GM12878 (cell line): ENCODE results near the gene EPDR1. TPM values are rescaled to one million over a fixed set of nuclear protein-coding genes. Genes with fewer than 3 reads are reported as not detected.

ENCODE experiments used
- ATAC-seq: fragments of 200-7000 bp; cut with Tn5 transposase; 3 replicates; pipeline ENCODE4 v1.9.1; 2020; ENCODE audit warnings: mild to moderate bottlenecking, moderate library complexity
- BruUV-seq: library from RNA; stranded (reverse); fragments of 400-500 nt; replicated peaks from 2 replicates; lab custom pipeline; 2021; lab: Mats Ljungman, UMichigan
- CTCF ChIA-PET: fragments of 300-600 bp; sonication (Branson Sonifier 250); formaldehyde crosslinking; extraction: SDS; loops from one replicate; lab custom pipeline; 2021; ENCODE audit warnings: inconsistent platforms; lab: Yijun Ruan, JAX
- POLR2A ChIA-PET: fragments of 350-600 bp; formaldehyde crosslinking; extraction: SDS; loops from one replicate; lab custom pipeline; 2021; ENCODE audit warnings: inconsistent platforms; lab: Charles Lee
- RAD21 ChIA-PET: fragments of 300-600 bp; sonication (Branson Sonifier 250); formaldehyde crosslinking; loops from one replicate; lab custom pipeline; 2023; ENCODE audit warnings: antibody characterized with exemption; ENCODE audit not compliant: unreplicated experiment; lab: Charles Lee
- SMC1A ChIA-PET: fragments of 300-600 bp; sonication (Branson Sonifier 250); formaldehyde crosslinking; loops from one replicate; lab custom pipeline; 2023; ENCODE audit not compliant: unreplicated experiment, uncharacterized antibody; lab: Charles Lee
- DNase-seq: peaks from one replicate; pipeline ENCODE4 v3.0.0-alpha.2; 2011; ENCODE audit warnings: low read depth, low spot score
- FAIRE-seq: peaks from 3 replicates; lab custom pipeline; 2011; peaks lifted over from hg19 to GRCh38; lab: Jason Lieb, UNC
- H2AFZ ChIP-seq: 2 replicates; pipeline ENCODE4 v1.6.0; 2011; ENCODE audit warnings: low read depth, low read length, control low read depth; ENCODE audit not compliant: control insufficient read depth
- H3K27ac ChIP-seq: 2 replicates; pipeline ENCODE4 v1.5.1; 2011; ENCODE audit warnings: control low read depth; ENCODE audit not compliant: control insufficient read depth, insufficient read depth
- H3K27me3 ChIP-seq, 2 experiments: replicated peaks in 1 of 2; 2 replicates each; pipeline versions ENCODE4 v1.6.0 to v1.6.1; 2011; ENCODE audit warnings: low read length in 1 of 2; ENCODE audit not compliant: control insufficient read depth in 2 of 2, insufficient read depth in 2 of 2
- H3K36me3 ChIP-seq, 2 experiments: 2 replicates each; pipeline ENCODE4 v1.5.1; 2011; ENCODE audit warnings: low read length in 1 of 2; ENCODE audit not compliant: control insufficient read depth in 2 of 2, insufficient read depth in 2 of 2
- H3K4me1 ChIP-seq: 2 replicates; pipeline ENCODE4 v1.6.1; 2011; ENCODE audit warnings: mild to moderate bottlenecking, low read length, moderate library complexity, mixed read lengths; ENCODE audit not compliant: control insufficient read depth, insufficient read depth
- H3K4me2 ChIP-seq: 2 replicates; pipeline ENCODE4 v1.6.0; 2011; ENCODE audit warnings: control low read depth; ENCODE audit not compliant: control insufficient read depth, insufficient read depth
- H3K4me3 ChIP-seq: fragments of 200-600 bp; sonication (generic); 2 replicates; pipeline ENCODE4 v1.5.1; 2016
- H3K79me2 ChIP-seq: 2 replicates; pipeline ENCODE4 v1.6.0; 2011; ENCODE audit warnings: low read length; ENCODE audit not compliant: control insufficient read depth, insufficient read depth
- H3K9ac ChIP-seq: 2 replicates; pipeline ENCODE4 v1.8.0; 2011; ENCODE audit warnings: low read length, control low read depth, mixed read lengths; ENCODE audit not compliant: control insufficient read depth, insufficient read depth
- H3K9me3 ChIP-seq: replicated peaks from 3 replicates; pipeline ENCODE4 v1.5.1; 2011; ENCODE audit warnings: mild to moderate bottlenecking, low read length; ENCODE audit not compliant: control insufficient read depth, insufficient read depth
- H4K20me1 ChIP-seq: 2 replicates; pipeline ENCODE4 v1.6.0; 2011; ENCODE audit not compliant: control insufficient read depth, insufficient read depth
- ATF7 ChIP-seq: fragments of 450-650 bp; IDR thresholded peaks from 2 replicates; pipeline ENCODE4 v1.6.1; 2016; ENCODE audit warnings: low read depth, mild to moderate bottlenecking
- CHD1 ChIP-seq: IDR thresholded peaks from 2 replicates; pipeline ENCODE4 v1.6.1; 2012; ENCODE audit warnings: low read depth, low read length, improper control_type of control experiment
- EED ChIP-seq: sonication (generic); IDR thresholded peaks from 2 replicates; pipeline ENCODE4 v1.6.1; 2016; ENCODE audit warnings: antibody characterized with exemption, low read depth
- HDGF ChIP-seq: fragments of 450-650 bp; IDR thresholded peaks from 2 replicates; pipeline ENCODE4 v1.6.1; 2016; ENCODE audit warnings: antibody characterized with exemption
- IKZF2 ChIP-seq, 2 experiments: fragments of 450-650 bp; IDR thresholded peaks; 2 replicates each; pipeline ENCODE4 v1.6.1; 2017; ENCODE audit warnings: mild to moderate bottlenecking in 2 of 2, moderate library complexity in 2 of 2
- JUND ChIP-seq: IDR thresholded peaks from 2 replicates; pipeline ENCODE4 v1.6.1; 2012; ENCODE audit warnings: low read depth, mild to moderate bottlenecking, low read length, improper control_type of control experiment, moderate library complexity
- RAD21 ChIP-seq: IDR thresholded peaks from 2 replicates; pipeline ENCODE4 v1.6.1; 2011; ENCODE audit warnings: mild to moderate bottlenecking, low read depth, low read length, moderate library complexity; ENCODE audit not compliant: insufficient read depth
- WGBS: methylation state at CpG from one replicate; pipeline ENCODE4 v1.1.6; 2016; ENCODE audit warnings: low lambda C conversion rate; ENCODE audit not compliant: insufficient replicate concordance, insufficient coverage; ENCODE audit errors: missing lambda C conversion rate; 5-methylcytosine and 5-hydroxymethylcytosine counted together
- in situ Hi-C: fragments of 300-500 bp; cut with MboI; formaldehyde crosslinking; loops from 9 replicates; pipeline ENCODE4 v1.14.3; 2018; ENCODE audit warnings: mixed read lengths
- intact Hi-C: fragments of 100-400 bp; cut with micrococcal nuclease; formaldehyde crosslinking; loops from one replicate; pipeline ENCODE4 v1.14.2; 2022; ENCODE audit not compliant: unreplicated experiment
- polyA plus RNA-seq, 11 experiments: library from polyadenylated mRNA; depleted of rRNA in 4 of 11; unstranded in 6 of 11; stranded (reverse) in 5 of 11; fragments of >200 nt; fragmentation: Nextera tagmentation in 4 of 11; fragmentation: Illumina TruSeq in 1 of 11; extraction: Ambion mirVana in 4 of 11; extraction: Trizol in 1 of 11; gene quantifications; 1 replicate in 1 of 11; 2 replicates in 10 of 11; pipeline versions ENCODE4 v1.2.1 to v1.2.3, GENCODE V29; 2011 to 2016; ENCODE audit warnings: inconsistent platforms in 2 of 11, missing spikeins in 2 of 11, low read depth in 1 of 11
- total RNA-seq, 4 experiments: library from RNA; depleted of rRNA in 3 of 4; stranded (reverse); fragments of >200 nt in 3 of 4; fragmentation: Illumina TruSeq in 1 of 4; extraction: Trizol in 1 of 4; gene quantifications; 2 replicates each; pipeline versions ENCODE4 v1.2.1 to v1.2.3, GENCODE V29; 2013 to 2021
- TF ChIP-seq, protein P1 (sequence below): fragments of 450-650 bp; IDR thresholded peaks from 2 replicates; pipeline ENCODE4 v1.6.1; 2017; ENCODE audit warnings: mild to moderate bottlenecking
- TF ChIP-seq, protein P2 (sequence below): fragments of 450-650 bp; IDR thresholded peaks from 2 replicates; pipeline ENCODE4 v1.6.1; 2016; ENCODE audit warnings: mild to moderate bottlenecking
- TF ChIP-seq, protein P3 (sequence below): fragments of 450-650 bp; formaldehyde crosslinking; IDR thresholded peaks from 2 replicates; pipeline ENCODE4 v1.4.0; 2020; ENCODE audit warnings: mild to moderate bottlenecking, moderate library complexity
- TF ChIP-seq, protein P4 (sequence below): IDR thresholded peaks from 2 replicates; pipeline ENCODE4 v1.6.1; 2011; ENCODE audit warnings: low read depth, mild to moderate bottlenecking, low read length, moderate library complexity, borderline replicate concordance; ENCODE audit errors: extremely low read depth

EPDR1 gene
- total and polyA plus RNA-seq, 10 of the 15 experiments (the other 5 are each of a cell fraction or from before 2014, with no cell fraction given): 1.2 to 18.8 (median 4.7) TPM

DNA sequence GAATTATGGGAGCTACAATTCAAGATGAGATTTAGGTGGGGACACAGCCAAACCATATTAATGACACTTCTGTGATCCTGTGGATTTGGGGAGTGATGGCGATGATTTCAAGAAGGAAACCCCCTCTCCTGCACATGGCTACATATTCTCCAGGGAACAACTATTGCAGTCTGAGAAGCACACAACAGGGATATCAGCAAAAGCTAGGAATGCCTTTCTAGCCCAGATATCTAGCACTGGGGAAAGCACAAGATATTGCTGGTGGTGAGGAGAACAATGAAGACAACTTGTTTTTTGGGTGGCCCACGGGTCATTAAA, 24.3 kb downstream of the EPDR1 start (continued):
- TF ChIP-seq IKZF2 (IDR thresholded peaks at IDR 0.05): peak in 1 of 2 experiments; percentile 14; a peak in 1 of 4 replicates
- 0 out of 2 replicates have a peak, but pooled peaks have one; percentile 5 for TF ChIP-seq HDGF

DNA sequence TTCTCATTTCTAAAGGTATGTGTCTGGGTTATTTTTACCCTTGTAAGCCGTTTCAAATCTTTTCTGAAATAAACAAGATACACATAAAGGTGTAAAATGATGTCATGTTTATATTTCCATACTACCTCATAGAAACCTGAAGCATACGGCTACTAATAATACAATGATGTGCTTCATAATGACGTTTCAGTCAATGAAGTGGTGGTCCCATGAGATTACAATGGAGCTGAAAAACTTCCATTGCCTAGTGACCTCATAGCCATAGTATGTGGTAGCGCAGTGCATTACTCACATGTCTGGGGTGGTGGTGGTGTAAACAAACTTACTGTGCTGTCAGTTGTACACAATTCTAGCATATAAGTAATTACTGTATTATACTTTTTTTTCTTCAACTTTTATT, 24.9 kb downstream of the EPDR1 start:
- TF ChIP-seq, protein P1, sequence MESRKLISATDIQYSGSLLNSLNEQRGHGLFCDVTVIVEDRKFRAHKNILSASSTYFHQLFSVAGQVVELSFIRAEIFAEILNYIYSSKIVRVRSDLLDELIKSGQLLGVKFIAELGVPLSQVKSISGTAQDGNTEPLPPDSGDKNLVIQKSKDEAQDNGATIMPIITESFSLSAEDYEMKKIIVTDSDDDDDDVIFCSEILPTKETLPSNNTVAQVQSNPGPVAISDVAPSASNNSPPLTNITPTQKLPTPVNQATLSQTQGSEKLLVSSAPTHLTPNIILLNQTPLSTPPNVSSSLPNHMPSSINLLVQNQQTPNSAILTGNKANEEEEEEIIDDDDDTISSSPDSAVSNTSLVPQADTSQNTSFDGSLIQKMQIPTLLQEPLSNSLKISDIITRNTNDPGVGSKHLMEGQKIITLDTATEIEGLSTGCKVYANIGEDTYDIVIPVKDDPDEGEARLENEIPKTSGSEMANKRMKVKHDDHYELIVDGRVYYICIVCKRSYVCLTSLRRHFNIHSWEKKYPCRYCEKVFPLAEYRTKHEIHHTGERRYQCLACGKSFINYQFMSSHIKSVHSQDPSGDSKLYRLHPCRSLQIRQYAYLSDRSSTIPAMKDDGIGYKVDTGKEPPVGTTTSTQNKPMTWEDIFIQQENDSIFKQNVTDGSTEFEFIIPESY: peak; percentile 29; the same call in 1 of the 2 replicates
- no peak for TF ChIP-seq JUND
- TF ChIP-seq CHD1: no peak
- TF ChIP-seq, protein P2, sequence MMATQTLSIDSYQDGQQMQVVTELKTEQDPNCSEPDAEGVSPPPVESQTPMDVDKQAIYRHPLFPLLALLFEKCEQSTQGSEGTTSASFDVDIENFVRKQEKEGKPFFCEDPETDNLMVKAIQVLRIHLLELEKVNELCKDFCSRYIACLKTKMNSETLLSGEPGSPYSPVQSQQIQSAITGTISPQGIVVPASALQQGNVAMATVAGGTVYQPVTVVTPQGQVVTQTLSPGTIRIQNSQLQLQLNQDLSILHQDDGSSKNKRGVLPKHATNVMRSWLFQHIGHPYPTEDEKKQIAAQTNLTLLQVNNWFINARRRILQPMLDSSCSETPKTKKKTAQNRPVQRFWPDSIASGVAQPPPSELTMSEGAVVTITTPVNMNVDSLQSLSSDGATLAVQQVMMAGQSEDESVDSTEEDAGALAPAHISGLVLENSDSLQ: no peak
- TF ChIP-seq, protein P3, sequence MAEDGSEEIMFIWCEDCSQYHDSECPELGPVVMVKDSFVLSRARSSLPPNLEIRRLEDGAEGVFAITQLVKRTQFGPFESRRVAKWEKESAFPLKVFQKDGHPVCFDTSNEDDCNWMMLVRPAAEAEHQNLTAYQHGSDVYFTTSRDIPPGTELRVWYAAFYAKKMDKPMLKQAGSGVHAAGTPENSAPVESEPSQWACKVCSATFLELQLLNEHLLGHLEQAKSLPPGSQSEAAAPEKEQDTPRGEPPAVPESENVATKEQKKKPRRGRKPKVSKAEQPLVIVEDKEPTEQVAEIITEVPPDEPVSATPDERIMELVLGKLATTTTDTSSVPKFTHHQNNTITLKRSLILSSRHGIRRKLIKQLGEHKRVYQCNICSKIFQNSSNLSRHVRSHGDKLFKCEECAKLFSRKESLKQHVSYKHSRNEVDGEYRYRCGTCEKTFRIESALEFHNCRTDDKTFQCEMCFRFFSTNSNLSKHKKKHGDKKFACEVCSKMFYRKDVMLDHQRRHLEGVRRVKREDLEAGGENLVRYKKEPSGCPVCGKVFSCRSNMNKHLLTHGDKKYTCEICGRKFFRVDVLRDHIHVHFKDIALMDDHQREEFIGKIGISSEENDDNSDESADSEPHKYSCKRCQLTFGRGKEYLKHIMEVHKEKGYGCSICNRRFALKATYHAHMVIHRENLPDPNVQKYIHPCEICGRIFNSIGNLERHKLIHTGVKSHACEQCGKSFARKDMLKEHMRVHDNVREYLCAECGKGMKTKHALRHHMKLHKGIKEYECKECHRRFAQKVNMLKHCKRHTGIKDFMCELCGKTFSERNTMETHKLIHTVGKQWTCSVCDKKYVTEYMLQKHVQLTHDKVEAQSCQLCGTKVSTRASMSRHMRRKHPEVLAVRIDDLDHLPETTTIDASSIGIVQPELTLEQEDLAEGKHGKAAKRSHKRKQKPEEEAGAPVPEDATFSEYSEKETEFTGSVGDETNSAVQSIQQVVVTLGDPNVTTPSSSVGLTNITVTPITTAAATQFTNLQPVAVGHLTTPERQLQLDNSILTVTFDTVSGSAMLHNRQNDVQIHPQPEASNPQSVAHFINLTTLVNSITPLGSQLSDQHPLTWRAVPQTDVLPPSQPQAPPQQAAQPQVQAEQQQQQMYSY: no peak
- no peak for TF ChIP-seq EED
- TF ChIP-seq, protein P4, sequence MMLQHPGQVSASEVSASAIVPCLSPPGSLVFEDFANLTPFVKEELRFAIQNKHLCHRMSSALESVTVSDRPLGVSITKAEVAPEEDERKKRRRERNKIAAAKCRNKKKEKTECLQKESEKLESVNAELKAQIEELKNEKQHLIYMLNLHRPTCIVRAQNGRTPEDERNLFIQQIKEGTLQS: no peak
- peak; percentile 79 for TF ChIP-seq ATF7
- TF ChIP-seq RAD21: no peak
- Histone ChIP-seq H2AFZ (no peak overlapping the region), H3K27ac (no peak overlapping the region), H4K20me1 (no peaks in the 10 kb centered on the region), H3K36me3 (no peaks in the 10 kb centered on the region), H3K4me3 (no peak overlapping the region), H3K27me3 (no peaks in the 10 kb centered on the region), H3K9me3 (no peaks in the 10 kb centered on the region), H3K4me1 (peaks cover 3% of the 10 kb centered on the region; the same call in 1 of the 2 replicates), H3K79me2 (no peaks in the 10 kb centered on the region), H3K4me2 (no peak overlapping the region), H3K9ac (no peak overlapping the region)
- BruUV-seq: no TSS peak
- ATAC-seq (no peak), FAIRE-seq (no peak), DNase-seq (no peak)
- POLR2A ChIA-PET: interaction anchor here (1.1 to 2.2 kb wide), 3 partner anchors 27 to 30 kb away, joined by 3 to 17 read pairs (median 6); partner anchors contain the start of gene SFRP4
- intact Hi-C loops (no loop called here), in situ Hi-C loops (no loop called here)
- CTCF ChIA-PET: interaction anchor here (1.0 to 6.1 kb wide), 6 partner anchors 14 to 424 kb away, joined by 5 to 108 read pairs (median 6); partner anchors contain the start of genes EPDR1 and SFRP4
- RAD21 ChIA-PET: interaction anchor here (0.7 to 3.5 kb wide), 13 partner anchors 11 to 316 kb away, joined by 3 to 30 read pairs (median 4); partner anchors contain the start of genes EPDR1 and SFRP4
- SMC1A ChIA-PET: interaction anchor here (0.9 to 7.7 kb wide), 9 partner anchors 9 to 123 kb away, joined by 3 to 98 read pairs (median 6); partner anchors contain the start of genes EPDR1 and SFRP4
- 43% methylated on average over 4 of the region's 4 CpGs for WGBS
